HG02623 (cell line): ENCODE data around the gene ZNF514.
"Not testable (repeated sequence)": the region's sequence is repeated elsewhere in the genome, so short reads cannot be mapped to it uniquely, and the experiment has no call there.

Source experiments
- ATAC-seq: cut with Tn5 transposase; IDR thresholded peaks from one replicate; pipeline ENCODE4 v1.9.1; 2021; ENCODE audit warnings: moderate library complexity; ENCODE audit not compliant: unreplicated experiment

Gene ZNF514

GRCh38 chr2:95159690-95160449, at the start of gene ZNF514:
TSS of gene ZNF514 (minus strand) at chr2:95159848. CDS start at chr2:95153253, 6,595 bp downstream.
- ATAC-seq = peak; percentile 89

GRCh38 chr2:95208106-95208505, 48.5 kb upstream of the ZNF514 start:
- no peak for ATAC-seq

GRCh38 chr2:95207111-95207961, 47.7 kb upstream of the ZNF514 start, which contains the start of gene ZNF892:
TSS of gene ZNF892 (plus strand) at chr2:95207521. CDS start at chr2:95207816, 295 bp downstream.
- ATAC-seq = peak; percentile 98

DNA sequence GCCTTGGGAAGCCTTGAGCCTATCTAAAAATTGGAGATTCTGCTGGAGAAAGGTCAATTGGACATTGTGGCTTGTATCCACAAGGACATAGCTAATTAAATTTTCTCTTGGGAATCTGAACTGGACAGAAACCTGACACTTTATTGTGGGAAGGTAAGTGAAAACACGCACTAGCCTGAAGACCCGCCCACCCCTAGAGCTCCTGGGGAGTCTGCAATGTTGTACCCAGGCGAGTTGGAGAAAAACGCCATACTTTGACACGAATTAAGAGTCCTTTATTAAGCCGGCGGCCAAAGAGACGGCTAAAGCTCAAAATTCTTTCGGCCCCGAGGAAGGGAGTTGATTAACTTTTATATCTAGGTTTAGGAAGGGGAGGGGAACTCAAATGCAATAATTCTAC, 46.4 kb upstream of the ZNF514 start:
- no peak for ATAC-seq

DNA sequence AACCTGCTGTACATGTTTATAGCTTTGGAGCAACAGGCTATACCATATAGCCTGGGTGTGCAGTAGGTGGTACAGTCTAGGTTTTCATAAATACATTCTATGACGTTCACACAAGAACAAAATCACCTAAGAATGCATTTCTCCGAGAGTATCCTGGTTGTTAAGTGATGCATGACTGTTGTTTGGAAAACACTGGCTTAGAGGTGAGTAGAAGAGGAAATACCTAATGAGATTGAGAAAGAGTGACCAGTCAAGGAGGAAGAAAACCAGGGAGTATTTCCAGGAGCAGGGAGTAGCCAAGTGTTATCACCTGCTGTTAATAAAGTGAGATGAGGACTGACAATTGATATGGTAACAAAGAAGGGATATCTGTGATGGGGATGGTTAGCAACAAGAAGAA, 44.7 kb upstream of the ZNF514 start:
- ATAC-seq = no peak

- no peak for ATAC-seq
These were observed 44.3 kb upstream of the ZNF514 start for GRCh38 chr2:95203911-95204310.

DNA sequence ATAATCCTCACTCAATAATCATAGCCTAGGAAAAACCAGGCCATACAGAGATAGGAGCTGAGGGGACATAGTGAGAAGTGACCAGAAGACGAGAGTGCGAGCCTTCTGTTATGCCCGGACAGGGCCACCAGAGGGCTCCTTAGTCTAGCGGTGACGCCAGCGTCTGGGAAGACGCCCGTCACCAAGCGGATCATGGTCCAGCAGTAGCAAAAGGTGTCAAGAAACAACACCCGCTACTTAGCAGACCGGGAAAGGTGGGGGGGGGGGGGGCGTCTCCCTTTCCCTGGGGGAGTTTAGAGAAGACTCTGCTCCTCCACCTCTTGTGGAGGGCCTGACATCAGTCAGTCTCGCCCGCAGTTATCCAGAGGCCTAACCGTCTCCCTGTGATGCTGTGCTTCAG, 33.3 kb upstream of the ZNF514 start:
- ATAC-seq = not testable (repeated sequence)

DNA sequence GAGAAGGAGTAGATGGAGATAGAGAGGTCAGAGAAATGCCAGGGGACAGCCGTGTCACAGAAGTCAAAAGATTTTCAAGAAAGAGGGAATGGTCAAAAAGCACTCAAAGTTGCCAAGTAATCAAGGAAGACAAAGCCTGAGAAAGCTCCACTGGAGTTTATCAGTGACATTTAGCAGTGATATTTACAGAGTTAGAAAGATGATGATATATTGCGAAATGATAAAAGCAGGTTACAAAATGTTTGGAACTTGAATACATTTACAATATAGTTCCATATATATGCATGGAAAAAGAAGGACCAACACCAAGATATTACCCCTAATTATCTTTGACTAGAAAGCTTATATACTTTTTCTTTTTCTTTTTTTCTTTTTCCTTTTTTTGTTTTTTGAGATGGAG, 26.3 kb upstream of the ZNF514 start:
- ATAC-seq = no peak

- no peak for ATAC-seq
These were observed 25.5 kb upstream of the ZNF514 start for GRCh38 chr2:95185197-95185596.

DNA sequence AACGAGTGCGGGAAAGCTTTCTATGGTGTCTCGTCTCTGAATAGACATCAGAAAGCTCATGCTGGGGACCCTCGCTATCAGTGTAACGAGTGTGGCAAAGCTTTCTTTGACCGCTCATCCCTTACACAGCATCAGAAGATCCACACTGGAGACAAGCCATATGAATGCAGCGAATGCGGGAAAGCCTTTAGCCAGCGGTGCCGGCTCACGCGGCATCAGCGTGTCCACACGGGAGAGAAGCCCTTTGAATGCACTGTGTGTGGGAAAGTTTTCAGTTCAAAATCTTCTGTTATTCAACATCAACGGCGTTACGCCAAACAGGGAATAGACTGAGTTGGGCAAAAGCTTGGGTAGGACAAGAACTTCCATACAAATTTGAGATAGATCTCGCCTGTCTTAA, 22.1 kb upstream of the ZNF514 start:
- no peak for ATAC-seq

GRCh38 chr2:95179451-95179850, 19.8 kb upstream of the ZNF514 start:
- ATAC-seq = no peak

GRCh38 chr2:95174031-95174542, 14.4 kb upstream of the ZNF514 start:
- ATAC-seq = no peak

DNA sequence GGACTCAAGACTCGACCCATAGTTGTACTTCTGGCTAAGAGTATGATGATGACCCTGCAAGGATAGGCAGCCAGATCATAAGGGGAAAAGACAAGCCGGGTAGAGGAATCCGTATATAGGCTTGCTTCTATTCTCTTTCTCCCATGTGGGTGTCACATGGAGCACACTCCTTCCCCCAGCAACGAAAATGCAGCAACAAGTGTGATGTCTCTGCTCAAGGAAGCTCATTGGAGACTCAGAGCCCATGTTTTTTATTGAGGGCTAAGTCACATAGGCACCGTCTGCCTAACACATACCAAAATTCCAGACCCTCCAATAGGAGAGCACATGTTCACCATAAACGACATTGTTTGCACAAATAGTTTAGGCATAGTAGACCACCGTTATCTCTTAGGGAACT, 12.3 kb upstream of the ZNF514 start:
- no peak for ATAC-seq

- ATAC-seq = peak; percentile 8
These were observed 6.6 kb upstream of the ZNF514 start for GRCh38 chr2:95166065-95166763.

- peak; percentile 96 for ATAC-seq
These were observed 5.9 kb upstream of the ZNF514 start, which contains the start of gene ZNF2 for GRCh38 chr2:95165371-95166064. TSS of gene ZNF2 (plus strand) at chr2:95165809. CDS start at chr2:95176227, 10,418 bp downstream.

DNA sequence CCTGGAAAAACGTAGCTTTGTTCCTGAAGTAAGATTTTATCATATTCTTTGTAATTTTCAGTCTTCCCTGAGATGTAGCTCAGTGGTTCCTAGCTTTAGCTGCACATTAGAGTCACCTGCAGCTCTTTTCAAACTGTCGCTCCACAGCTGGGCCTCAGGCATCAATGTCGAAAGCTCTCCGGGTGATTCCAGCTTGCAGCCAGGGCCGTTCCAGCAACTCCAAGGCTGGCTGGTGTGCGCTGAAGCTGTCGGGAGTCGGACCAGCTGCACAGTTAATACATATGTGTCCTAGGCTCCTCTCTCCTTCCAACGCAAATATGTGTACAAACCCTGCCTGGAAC, 5.4 kb upstream of the ZNF514 start:
- peak; percentile 7 for ATAC-seq

DNA sequence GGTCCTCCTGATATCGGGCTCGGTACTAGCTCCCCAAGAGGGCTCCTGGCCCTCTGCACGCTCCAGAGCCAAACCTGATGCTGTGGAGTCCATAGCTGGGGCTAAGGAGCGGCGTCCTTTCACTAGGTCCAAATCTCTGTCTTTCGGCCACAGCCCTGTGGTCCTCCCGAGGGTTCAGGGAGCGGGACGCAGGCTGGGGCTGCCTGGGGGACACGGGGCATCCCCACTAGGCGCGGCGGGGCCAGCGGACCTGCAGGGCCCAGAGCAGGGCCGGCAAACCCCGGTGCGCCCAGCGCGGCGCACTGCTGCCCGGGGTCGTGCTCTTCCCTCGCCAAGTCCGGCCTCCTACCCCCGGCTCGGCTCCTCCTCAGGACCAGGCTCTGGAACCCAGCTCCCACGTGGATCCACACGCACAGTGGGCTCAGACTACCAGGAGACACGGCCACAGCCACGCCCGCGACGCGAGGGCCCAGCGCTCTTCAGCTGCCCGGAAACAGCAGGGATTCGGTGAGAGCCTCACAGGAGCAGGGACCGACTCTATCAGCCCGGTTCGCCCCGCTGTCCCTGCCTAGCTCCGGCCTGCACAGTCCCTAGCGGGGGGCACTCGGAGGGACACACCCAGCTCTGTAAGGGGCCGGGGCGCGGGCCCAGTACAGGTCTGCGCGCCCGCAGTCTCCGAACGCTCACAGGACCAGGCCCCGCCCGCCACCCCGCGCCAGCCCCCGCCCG, 593 bp downstream of the ZNF514 start:
- peak; percentile 48 for ATAC-seq

DNA sequence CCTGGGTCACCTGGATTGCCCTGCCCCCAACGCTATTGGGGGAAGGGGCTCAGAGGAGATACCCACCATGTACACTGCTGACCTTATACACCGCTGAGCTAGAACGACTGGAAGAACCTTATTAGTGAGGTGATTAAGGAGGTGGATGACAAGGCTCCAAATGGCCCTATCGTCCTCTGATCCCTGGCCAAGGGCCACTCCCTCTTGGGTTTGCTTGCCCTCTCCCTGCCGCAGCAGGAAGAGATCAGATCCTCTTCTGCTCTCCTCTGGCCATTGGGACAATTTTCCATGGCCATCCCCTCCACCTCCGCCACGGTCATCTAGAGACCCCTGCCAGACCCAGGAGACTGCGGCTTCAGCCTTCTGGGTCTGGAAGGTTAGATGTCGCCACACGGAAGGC, 1.2 kb downstream of the ZNF514 start:
- ATAC-seq = no peak

DNA sequence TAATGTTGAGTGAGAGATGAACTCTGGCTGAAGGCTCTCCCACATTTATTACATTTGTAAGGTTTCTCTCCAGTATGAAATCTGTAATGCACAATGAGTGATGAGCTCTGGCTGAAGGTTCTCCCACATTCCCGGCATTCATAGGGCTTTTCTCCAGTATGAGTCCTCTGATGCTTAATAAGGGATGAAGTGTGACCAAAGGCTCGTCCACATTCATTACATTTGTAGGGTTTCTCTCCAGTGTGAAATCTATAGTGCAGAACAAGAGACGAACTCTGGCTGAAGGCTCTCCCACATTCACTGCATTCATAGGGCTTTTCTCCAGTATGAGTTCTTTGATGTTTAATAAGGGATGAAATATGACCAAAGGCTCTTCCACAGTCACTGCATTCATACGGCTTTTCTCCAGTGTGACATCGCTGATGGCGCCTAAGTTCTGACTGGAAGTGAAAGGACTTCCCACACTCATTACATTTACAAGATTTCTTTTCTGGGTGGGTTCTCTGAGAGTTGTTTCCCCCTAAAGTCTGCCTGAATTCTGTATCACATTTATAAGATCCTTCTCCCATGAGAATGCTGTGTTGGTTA, 10.2 kb downstream of the ZNF514 start:
- ATAC-seq = no peak

- ATAC-seq = no peak
These were observed 15.8 kb downstream of the ZNF514 start for GRCh38 chr2:95143838-95144237.
